ENCODE results near the gene BBX. TPM values are rescaled to one million over a fixed set of nuclear protein-coding genes. Genes with fewer than 3 reads are reported as not detected.

BBX gene
- total RNA-seq, 4 donors from 2014 or later, result 55.6 to 86.7 (median 73.0) TPM

GRCh38 chr3:107579371-107579770 lies 56.6 kb downstream of the BBX start:
- Histone ChIP-seq H3K9me3 (no peaks in the 10 kb centered on the region), H3K4me1 (peaks cover 0 to 4% (median 0%) of the 10 kb centered on the region in 3 donors), H3K27me3 (no peaks in the 10 kb centered on the region), H3K36me3 (no peaks in the 10 kb centered on the region), H3K4me3 (no peak overlapping the region), H3K27ac (no peak overlapping the region)
- WGBS, 2 donors (ENCODE audit: low coverage in 1 of 2), result 73 to 80% methylated on average over 4 of the region's 4 CpGs
- ATAC-seq, result no peak
- TF ChIP-seq EP300 (IDR thresholded peaks at IDR 0.05), result no peak
- TF ChIP-seq POLR2A (IDR thresholded peaks at IDR 0.05), result no peak
- no peak for TF ChIP-seq POLR2AphosphoS5 (IDR thresholded peaks at IDR 0.05)
- no peak for TF ChIP-seq CTCF (IDR thresholded peaks at IDR 0.05)

- no peaks in the 10 kb centered on the region for H3K27me3 ChIP-seq
- TF ChIP-seq POLR2AphosphoS5 (IDR thresholded peaks at IDR 0.05), result no peak
- no peak for TF ChIP-seq CTCF (IDR thresholded peaks at IDR 0.05)
- TF ChIP-seq POLR2A (IDR thresholded peaks at IDR 0.05), result no peak
- no peak for TF ChIP-seq EP300 (IDR thresholded peaks at IDR 0.05)
- no peak overlapping the region for H3K4me3 ChIP-seq
- H3K9me3 ChIP-seq, result no peaks in the 10 kb centered on the region
- peaks cover 0 to 4% (median 0%) of the 10 kb centered on the region in 3 donors for H3K4me1 ChIP-seq
- H3K36me3 ChIP-seq, result no peaks in the 10 kb centered on the region
- no peak overlapping the region for H3K27ac ChIP-seq
- 80 to 86% methylated on average over 1 of the region's 1 CpG for WGBS, 2 donors (ENCODE audit: low coverage in 1 of 2)
- ATAC-seq, result no peak
These were observed 58.5 kb downstream of the BBX start for GRCh38 chr3:107581230-107581629.

- WGBS, 2 donors (ENCODE audit: low coverage in 1 of 2), result 23 to 33% methylated on average over 1 of the region's 1 CpG
- Histone ChIP-seq H3K36me3 (no peaks in the 10 kb centered on the region), H3K4me3 (no peak overlapping the region), H3K9me3 (no peaks in the 10 kb centered on the region), H3K27ac (no peak overlapping the region), H3K27me3 (no peaks in the 10 kb centered on the region), H3K4me1 (peaks cover 0 to 5% (median 0%) of the 10 kb centered on the region in 3 donors)
- no peak for ATAC-seq
- TF ChIP-seq POLR2AphosphoS5 (IDR thresholded peaks at IDR 0.05), result no peak
- TF ChIP-seq CTCF (IDR thresholded peaks at IDR 0.05), result no peak
- no peak for TF ChIP-seq EP300 (IDR thresholded peaks at IDR 0.05)
- TF ChIP-seq POLR2A (IDR thresholded peaks at IDR 0.05), result no peak
These were observed 65.5 kb downstream of the BBX start for GRCh38 chr3:107588217-107588616.

GRCh38 chr3:107589454-107589853 lies 66.7 kb downstream of the BBX start:
- no peak overlapping the region for H3K4me3 ChIP-seq
- TF ChIP-seq POLR2A (IDR thresholded peaks at IDR 0.05), result no peak
- no peak overlapping the region for H3K27ac ChIP-seq
- ATAC-seq, result no peak
- no peaks in the 10 kb centered on the region for H3K27me3 ChIP-seq
- H3K36me3 ChIP-seq, result no peaks in the 10 kb centered on the region
- peaks cover 0 to 5% (median 0%) of the 10 kb centered on the region in 3 donors for H3K4me1 ChIP-seq
- no peaks in the 10 kb centered on the region for H3K9me3 ChIP-seq
- 27 to 50% methylated on average over 1 of the region's 1 CpG for WGBS, 2 donors (ENCODE audit: low coverage in 1 of 2)

GRCh38 chr3:107590786-107591185 lies 68.0 kb downstream of the BBX start:
- Histone ChIP-seq H3K27me3 (no peaks in the 10 kb centered on the region), H3K27ac (no peak overlapping the region), H3K36me3 (no peaks in the 10 kb centered on the region), H3K9me3 (no peaks in the 10 kb centered on the region), H3K4me1 (peaks cover 0 to 5% (median 0%) of the 10 kb centered on the region in 3 donors), H3K4me3 (no peak overlapping the region)
- TF ChIP-seq POLR2AphosphoS5 (IDR thresholded peaks at IDR 0.05) (no peak), EP300 (IDR thresholded peaks at IDR 0.05) (no peak), POLR2A (IDR thresholded peaks at IDR 0.05) (no peak), CTCF (IDR thresholded peaks at IDR 0.05) (no peak)
- WGBS, 2 donors (ENCODE audit: low coverage in 1 of 2), result 40 to 100% methylated on average over 1 of the region's 1 CpG
- ATAC-seq, result no peak

Data from gastroesophageal sphincter (tissue), 4 donors.